NCI-H1105 treated with DMSO at 0.1 percent for 48 hours (cell line): ENCODE results near the gene NTF4.

ENCODE experiments used
- DNase-seq: peaks from one replicate; lab custom pipeline; 2025; lab: John Stamatoyannopoulos, UW

NTF4 gene

GRCh38 chr19:49091391-49092038 lies 26.9 kb upstream of the NTF4 start:
- no peak for DNase-seq

GRCh38 chr19:49086296-49086695 lies 21.7 kb upstream of the NTF4 start:
- no peak for DNase-seq

GRCh38 chr19:49085868-49086232 lies 21.2 kb upstream of the NTF4 start:
- DNase-seq, result no peak

- DNase-seq, result peak; percentile 99
These were observed 20.6 kb upstream of the NTF4 start, which contains the start of gene SNRNP70 for GRCh38 chr19:49085020-49085867. Gene SNRNP70 (plus strand): TSS chr19:49085451. CDS start chr19:49086415, 964 bp downstream.

GRCh38 chr19:49084206-49085019 lies 19.8 kb upstream of the NTF4 start:
- DNase-seq, result no peak

GRCh38 chr19:49081273-49081672 lies 16.7 kb upstream of the NTF4 start:
- no peak for DNase-seq

GRCh38 chr19:49080392-49080791 lies 15.8 kb upstream of the NTF4 start:
- DNase-seq, result no peak

GRCh38 chr19:49074869-49075268 lies 10.3 kb upstream of the NTF4 start:
- DNase-seq, result peak; percentile 51

- DNase-seq, result peak; percentile 29
These were observed 9.1 kb upstream of the NTF4 start for GRCh38 chr19:49073514-49074378.

GRCh38 chr19:49071860-49072547 lies 7.4 kb upstream of the NTF4 start:
- DNase-seq, result no peak

- DNase-seq, result no peak
These were observed 5.8 kb upstream of the NTF4 start for GRCh38 chr19:49070416-49070815.

- no peak for DNase-seq
These were observed 4.4 kb upstream of the NTF4 start for GRCh38 chr19:49069026-49069425.

GRCh38 chr19:49067554-49067953 lies 2.9 kb upstream of the NTF4 start:
- no peak for DNase-seq

- no peak for DNase-seq
These were observed 1.4 kb upstream of the NTF4 start for GRCh38 chr19:49065905-49066512.

GRCh38 chr19:49064029-49064629 lies 489 bp downstream of the NTF4 start:
- DNase-seq, result no peak

- no peak for DNase-seq
These were observed 3.2 kb downstream of the NTF4 start for GRCh38 chr19:49061445-49061844.

- DNase-seq, result no peak
These were observed 3.6 kb downstream of the NTF4 start for GRCh38 chr19:49061000-49061399.

GRCh38 chr19:49059053-49059452 lies 5.6 kb downstream of the NTF4 start:
- DNase-seq, result no peak

- no peak for DNase-seq
These were observed 6.1 kb downstream of the NTF4 start for GRCh38 chr19:49058562-49058961.

GRCh38 chr19:49057636-49058234 lies 6.9 kb downstream of the NTF4 start, which contains the start of gene CGB7:
Gene CGB7 (minus strand): TSS chr19:49057749. CDS start chr19:49055375, 2,374 bp downstream.
- DNase-seq, result peak; percentile 37
